Measurements from ENCODE around the gene TMEM185B. TPM values are rescaled to one million over a fixed set of nuclear protein-coding genes. Genes with fewer than 3 reads are reported as not detected.
A peak's percentile ranks its signal among the peaks of the same experiment; 100 is the strongest.
"Not testable (repeated sequence)": the region's sequence is repeated elsewhere in the genome, so short reads cannot be mapped to it uniquely, and the experiment has no call there.

Gene TMEM185B
- polyA plus RNA-seq, 3 donors from 2014 or later, result 12.6 to 30.4 (median 20.5) TPM

- H3K4me3 Mint-ChIP-seq, result no peak overlapping the region
- peaks cover 0 to under 1% (median 0%) of the 10 kb centered on the region in 6 donors for H3K9me3 Mint-ChIP-seq
- peaks cover 0 to under 1% (median under 1%) of the 10 kb centered on the region in 3 donors for H3K36me3 Mint-ChIP-seq
- no peak for DNase-seq
- peaks cover 0 to 2% (median 1%) of the 10 kb centered on the region in 3 donors for H3K27me3 Mint-ChIP-seq (ENCODE audit: low read depth in 3 of 3)
- H3K27ac Mint-ChIP-seq, result no peak overlapping the region
- H3K4me1 Mint-ChIP-seq, result no peaks in the 10 kb centered on the region
Measured at GRCh38 chr2:120204022-120204405, 19.2 kb downstream of the TMEM185B start.

GRCh38 chr2:120203251-120204021, 19.8 kb downstream of the TMEM185B start:
- H3K4me3 Mint-ChIP-seq, result no peak overlapping the region
- H3K36me3 Mint-ChIP-seq, result peaks cover 0 to 4% (median 4%) of the 10 kb centered on the region in 3 donors
- H3K9me3 Mint-ChIP-seq, result peaks cover 0 to 5% (median 1%) of the 10 kb centered on the region in 6 donors
- H3K4me1 Mint-ChIP-seq, result no peaks in the 10 kb centered on the region
- peaks cover 0 to 2% (median 1%) of the 10 kb centered on the region in 3 donors for H3K27me3 Mint-ChIP-seq (ENCODE audit: low read depth in 3 of 3)
- DNase-seq, result no peak
- H3K27ac Mint-ChIP-seq, result no peak overlapping the region

GRCh38 chr2:120199817-120200459, 23.3 kb downstream of the TMEM185B start:
- not testable (repeated sequence) for H3K27me3 Mint-ChIP-seq (ENCODE audit: low read depth in 3 of 3); H3K4me1 Mint-ChIP-seq; DNase-seq; H3K4me3 Mint-ChIP-seq; H3K27ac Mint-ChIP-seq
- H3K9me3 Mint-ChIP-seq, result peaks cover 0 to 11% (median 5%) of the 10 kb centered on the region in 6 donors
- peaks cover 0 to 10% (median 4%) of the 10 kb centered on the region in 3 donors for H3K36me3 Mint-ChIP-seq

- H3K4me1 Mint-ChIP-seq, result no peaks in the 10 kb centered on the region
- DNase-seq, result no peak
- H3K4me3 Mint-ChIP-seq, result no peak overlapping the region
- H3K36me3 Mint-ChIP-seq, result peaks cover 8 to 22% (median 12%) of the 10 kb centered on the region in 3 donors
- peaks cover 13 to 29% (median 20%) of the 10 kb centered on the region in 6 donors for H3K9me3 Mint-ChIP-seq
- peaks cover 0 to 3% (median 0%) of the 10 kb centered on the region in 3 donors for H3K27me3 Mint-ChIP-seq (ENCODE audit: low read depth in 3 of 3)
- no peak overlapping the region for H3K27ac Mint-ChIP-seq
Measured at GRCh38 chr2:120195553-120195952, 27.6 kb downstream of the TMEM185B start.

GRCh38 chr2:120192280-120192679, 30.9 kb downstream of the TMEM185B start:
- H3K4me1 Mint-ChIP-seq, result no peaks in the 10 kb centered on the region
- H3K36me3 Mint-ChIP-seq, result peaks cover 8 to 14% (median 8%) of the 10 kb centered on the region in 3 donors
- H3K4me3 Mint-ChIP-seq, result no peak overlapping the region
- DNase-seq, result no peak
- H3K27ac Mint-ChIP-seq, result no peak overlapping the region
- H3K9me3 Mint-ChIP-seq, result peaks cover 11 to 24% (median 20%) of the 10 kb centered on the region in 6 donors
- peaks cover 0 to 3% (median 0%) of the 10 kb centered on the region in 3 donors for H3K27me3 Mint-ChIP-seq (ENCODE audit: low read depth in 3 of 3)

GRCh38 chr2:120189189-120189588, 34.0 kb downstream of the TMEM185B start:
- Mint-ChIP-seq H3K4me3 (no peak overlapping the region), H3K27me3 (ENCODE audit: low read depth in 3 of 3) (peaks cover 0 to 2% (median 0%) of the 10 kb centered on the region in 3 donors), H3K27ac (no peak overlapping the region), H3K9me3 (peaks cover 7 to 20% (median 18%) of the 10 kb centered on the region in 6 donors), H3K36me3 (peaks cover 11 to 18% (median 14%) of the 10 kb centered on the region in 3 donors), H3K4me1 (no peaks in the 10 kb centered on the region)
- no peak for DNase-seq

GRCh38 chr2:120182019-120182560, 41.1 kb downstream of the TMEM185B start:
- DNase-seq, result peak; percentile 23 to 41 (median 37)
- Mint-ChIP-seq H3K9me3 (peaks cover 0 to 4% (median 0%) of the 10 kb centered on the region in 6 donors), H3K27me3 (ENCODE audit: low read depth in 3 of 3) (peaks cover 0 to 3% (median 2%) of the 10 kb centered on the region in 3 donors), H3K27ac (peak overlapping the region; percentile 88 to 98 (median 91)), H3K4me3 (peak overlapping the region; percentile 63 to 86 (median 80)), H3K4me1 (peaks cover 47 to 56% of the 10 kb centered on the region in 2 donors), H3K36me3 (peaks cover 2 to 9% (median 6%) of the 10 kb centered on the region in 3 donors)

- H3K27ac Mint-ChIP-seq, result peak overlapping the region in 2 of 6 donors; percentile 26 to 48
- DNase-seq, result no peak
- H3K9me3 Mint-ChIP-seq, result peaks cover 0 to 4% (median 0%) of the 10 kb centered on the region in 6 donors
- H3K4me1 Mint-ChIP-seq, result peaks cover 57 to 72% of the 10 kb centered on the region in 2 donors
- H3K4me3 Mint-ChIP-seq, result no peak overlapping the region
- H3K27me3 Mint-ChIP-seq (ENCODE audit: low read depth in 3 of 3), result peaks cover 0 to 6% (median 1%) of the 10 kb centered on the region in 3 donors
- peaks cover under 1 to 3% (median 2%) of the 10 kb centered on the region in 3 donors for H3K36me3 Mint-ChIP-seq
Measured at GRCh38 chr2:120180066-120180465, 43.1 kb downstream of the TMEM185B start.

- H3K9me3 Mint-ChIP-seq, result peaks cover 0 to 3% (median 0%) of the 10 kb centered on the region in 6 donors
- peaks cover 57 to 76% of the 10 kb centered on the region in 2 donors for H3K4me1 Mint-ChIP-seq
- DNase-seq, result no peak
- H3K27me3 Mint-ChIP-seq (ENCODE audit: low read depth in 3 of 3), result peaks cover 0 to 6% (median 1%) of the 10 kb centered on the region in 3 donors
- H3K36me3 Mint-ChIP-seq, result peaks cover 0 to 2% (median 0%) of the 10 kb centered on the region in 3 donors
- peak overlapping the region in 5 of 6 donors; percentile 18 to 98 (median 48) for H3K27ac Mint-ChIP-seq
- H3K4me3 Mint-ChIP-seq, result no peak overlapping the region
Measured at GRCh38 chr2:120179396-120179795, 43.8 kb downstream of the TMEM185B start.

GRCh38 chr2:120177973-120178372, 45.2 kb downstream of the TMEM185B start:
- peaks cover 0 to 3% (median 0%) of the 10 kb centered on the region in 6 donors for H3K9me3 Mint-ChIP-seq
- H3K27me3 Mint-ChIP-seq (ENCODE audit: low read depth in 3 of 3), result peaks cover 0 to 6% (median 3%) of the 10 kb centered on the region in 3 donors
- DNase-seq, result no peak
- peaks cover 49 to 67% of the 10 kb centered on the region in 2 donors for H3K4me1 Mint-ChIP-seq
- peak overlapping the region; percentile 97 to 99 (median 98) for H3K27ac Mint-ChIP-seq
- H3K36me3 Mint-ChIP-seq, result peaks cover 0 to 2% (median 0%) of the 10 kb centered on the region in 3 donors
- H3K4me3 Mint-ChIP-seq, result peak overlapping the region; percentile 94 to 100 (median 97)

- Mint-ChIP-seq H3K4me1 (peaks cover 42 to 58% of the 10 kb centered on the region in 2 donors), H3K9me3 (peaks cover 0 to under 1% (median 0%) of the 10 kb centered on the region in 6 donors), H3K4me3 (peak overlapping the region; percentile 94 to 100 (median 97)), H3K27ac (peak overlapping the region; percentile 97 to 99 (median 98)), H3K27me3 (ENCODE audit: low read depth in 3 of 3) (peaks cover 0 to 4% (median 3%) of the 10 kb centered on the region in 3 donors), H3K36me3 (peaks cover 0 to 4% (median 1%) of the 10 kb centered on the region in 3 donors)
- peak; percentile 81 to 85 (median 84) for DNase-seq
Measured at GRCh38 chr2:120177001-120177621, 46.1 kb downstream of the TMEM185B start.

- Mint-ChIP-seq H3K27ac (peak overlapping the region; percentile 97 to 99 (median 98)), H3K27me3 (ENCODE audit: low read depth in 3 of 3) (peaks cover 0 to 4% (median 4%) of the 10 kb centered on the region in 3 donors), H3K4me3 (peak overlapping the region; percentile 94 to 100 (median 97)), H3K4me1 (peaks cover 36 to 52% of the 10 kb centered on the region in 2 donors), H3K9me3 (no peaks in the 10 kb centered on the region), H3K36me3 (peaks cover 0 to 5% (median 3%) of the 10 kb centered on the region in 3 donors)
- DNase-seq, result no peak
Measured at GRCh38 chr2:120176526-120176925, 46.7 kb downstream of the TMEM185B start.
